ENCODE measurements around the gene SULT1C2. TPM values are rescaled to one million over a fixed set of nuclear protein-coding genes. Genes with fewer than 3 reads are reported as not detected.

SULT1C2 gene
- total and polyA plus RNA-seq, 3 donors from 2014 or later = 0.43 to 1.3 TPM; not detected in 1

DNA sequence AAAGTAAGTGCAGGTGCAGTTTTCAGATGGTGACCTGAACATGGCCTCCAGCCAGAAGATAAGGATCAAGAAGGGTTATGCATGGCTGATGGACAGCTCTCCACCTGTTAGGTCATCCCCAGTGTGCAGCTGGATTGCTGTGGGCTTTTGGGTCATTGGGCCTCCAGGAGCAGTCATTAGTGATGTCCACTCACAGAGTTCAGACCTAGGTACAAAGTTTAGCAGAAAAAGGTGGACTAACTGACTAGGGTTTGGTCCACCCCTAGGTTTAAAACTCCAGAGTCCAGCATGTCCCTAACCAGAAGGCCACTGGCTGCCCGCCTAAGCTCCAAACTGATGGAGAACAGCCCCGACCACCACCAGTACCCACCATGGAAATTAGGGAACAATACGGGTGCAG is 18.3 kb upstream of the SULT1C2 start:
- H3K27ac ChIP-seq = no peak overlapping the region
- DNase-seq = no peak
- no peak for TF ChIP-seq POLR2A (IDR thresholded peaks at IDR 0.05)
- TF ChIP-seq, protein P1, sequence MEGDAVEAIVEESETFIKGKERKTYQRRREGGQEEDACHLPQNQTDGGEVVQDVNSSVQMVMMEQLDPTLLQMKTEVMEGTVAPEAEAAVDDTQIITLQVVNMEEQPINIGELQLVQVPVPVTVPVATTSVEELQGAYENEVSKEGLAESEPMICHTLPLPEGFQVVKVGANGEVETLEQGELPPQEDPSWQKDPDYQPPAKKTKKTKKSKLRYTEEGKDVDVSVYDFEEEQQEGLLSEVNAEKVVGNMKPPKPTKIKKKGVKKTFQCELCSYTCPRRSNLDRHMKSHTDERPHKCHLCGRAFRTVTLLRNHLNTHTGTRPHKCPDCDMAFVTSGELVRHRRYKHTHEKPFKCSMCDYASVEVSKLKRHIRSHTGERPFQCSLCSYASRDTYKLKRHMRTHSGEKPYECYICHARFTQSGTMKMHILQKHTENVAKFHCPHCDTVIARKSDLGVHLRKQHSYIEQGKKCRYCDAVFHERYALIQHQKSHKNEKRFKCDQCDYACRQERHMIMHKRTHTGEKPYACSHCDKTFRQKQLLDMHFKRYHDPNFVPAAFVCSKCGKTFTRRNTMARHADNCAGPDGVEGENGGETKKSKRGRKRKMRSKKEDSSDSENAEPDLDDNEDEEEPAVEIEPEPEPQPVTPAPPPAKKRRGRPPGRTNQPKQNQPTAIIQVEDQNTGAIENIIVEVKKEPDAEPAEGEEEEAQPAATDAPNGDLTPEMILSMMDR (IDR thresholded peaks at IDR 0.05) = no peak
- H3K4me3 ChIP-seq = no peak overlapping the region
- no peaks in the 10 kb centered on the region for H3K36me3 ChIP-seq (ENCODE audit: low read depth, missing control alignments)
- H3K4me1 ChIP-seq = no peaks in the 10 kb centered on the region
- no peaks in the 10 kb centered on the region for H3K9me3 ChIP-seq
- no peaks in the 10 kb centered on the region for H3K27me3 ChIP-seq
- WGBS, 2 donors = 73 to 88% methylated on average over 3 of the region's 3 CpGs
- intact Hi-C loops (cut with DNase I; ENCODE audit: low total_unique reads) = no loop called here

DNA sequence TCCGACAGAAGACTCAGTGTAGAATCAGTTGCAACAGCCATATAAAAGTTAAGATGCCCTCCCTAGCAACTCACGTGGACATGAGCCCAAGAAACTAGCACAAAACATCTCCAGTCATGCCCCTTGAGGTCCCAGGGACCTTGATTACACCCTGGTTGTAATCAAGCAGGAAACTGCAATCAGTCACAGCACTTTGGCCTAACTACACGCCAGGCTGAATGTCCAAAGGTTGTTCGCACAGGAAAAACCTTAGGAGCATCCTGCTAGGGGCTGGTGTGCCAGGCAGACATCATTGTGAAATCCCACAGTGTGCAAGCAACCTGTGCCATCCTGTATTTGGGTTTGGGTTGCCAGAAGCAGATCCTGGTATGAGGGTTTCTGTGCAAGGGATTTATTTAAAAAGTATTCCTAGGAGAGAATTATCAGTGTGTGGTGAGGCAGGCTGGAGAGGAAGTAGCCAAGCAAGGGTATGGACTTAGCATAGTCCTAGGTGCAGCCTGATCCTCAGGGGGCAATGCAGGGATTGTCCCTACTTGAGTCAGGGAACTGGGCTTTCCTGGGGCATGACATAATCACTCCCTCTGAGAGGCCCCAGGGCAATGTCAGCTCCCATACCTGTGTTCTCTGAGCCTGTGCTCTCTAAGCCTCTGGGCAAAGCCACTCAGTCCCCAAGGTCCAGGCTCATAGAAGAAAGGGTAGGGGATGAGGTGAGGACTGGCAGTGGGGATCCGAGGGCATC is 17.8 kb upstream of the SULT1C2 start:
- Histone ChIP-seq H3K27me3 (no peaks in the 10 kb centered on the region), H3K9me3 (no peaks in the 10 kb centered on the region), H3K27ac (no peak overlapping the region), H3K4me1 (no peaks in the 10 kb centered on the region), H3K36me3 (ENCODE audit: low read depth, missing control alignments) (no peaks in the 10 kb centered on the region), H3K4me3 (no peak overlapping the region)
- intact Hi-C loops (cut with DNase I; ENCODE audit: low total_unique reads) = no loop called here
- no peak for DNase-seq
- WGBS, 2 donors = 84 to 92% methylated on average over 3 to 5 of the region's 5 CpGs
- TF ChIP-seq, protein P1 (IDR thresholded peaks at IDR 0.05) = no peak
- TF ChIP-seq POLR2A (IDR thresholded peaks at IDR 0.05) = no peak

DNA sequence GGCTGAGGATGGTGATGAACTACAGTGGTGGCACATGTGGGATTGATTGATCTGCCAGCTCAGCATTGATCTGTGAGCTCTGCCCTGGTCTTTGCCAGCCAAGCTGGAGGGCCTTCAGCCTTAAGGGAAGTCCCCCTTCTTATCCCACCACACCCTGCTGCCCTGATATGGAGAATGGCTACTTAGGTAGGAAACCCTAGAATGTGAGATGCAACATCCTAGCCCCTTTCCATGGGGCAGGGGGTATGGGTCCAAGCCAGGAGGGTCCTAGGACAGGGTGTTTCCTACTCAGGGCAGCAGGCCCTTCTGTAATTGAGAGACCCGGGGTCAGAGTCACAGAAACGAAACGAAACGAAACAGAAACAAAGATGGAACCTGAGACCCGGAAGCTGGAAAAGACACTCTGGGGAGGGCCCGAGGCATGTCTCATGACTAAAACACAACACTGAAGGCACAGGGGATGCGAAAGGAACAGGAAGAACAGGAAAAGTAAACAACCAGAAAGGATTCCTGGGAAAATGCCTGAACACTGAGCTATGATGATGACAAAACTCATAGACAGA is 16.9 kb upstream of the SULT1C2 start:
- 49 to 64% methylated on average over 7 of the region's 7 CpGs for WGBS, 2 donors

DNA sequence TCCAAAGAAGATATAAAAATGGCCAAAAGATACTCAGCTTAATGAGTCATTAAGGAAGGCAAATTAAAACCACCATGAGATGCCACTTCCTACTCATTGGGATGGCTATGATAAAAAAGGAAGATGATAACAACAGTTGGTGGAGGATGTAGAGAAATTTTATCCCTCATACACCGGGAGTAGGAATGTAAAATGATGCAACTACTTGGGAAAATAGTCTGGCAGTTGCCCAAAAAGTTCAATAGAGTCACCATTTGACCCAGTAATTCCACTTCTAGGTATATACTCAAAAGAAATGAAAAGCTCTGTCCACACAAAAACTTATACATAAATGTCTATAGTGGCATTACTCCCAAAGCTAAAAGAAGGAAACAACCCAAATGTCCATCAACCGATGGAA is 10.1 kb upstream of the SULT1C2 start:
- DNase-seq = no peak
- H3K4me3 ChIP-seq = no peak overlapping the region
- WGBS, 2 donors = 78 to 80% methylated on average over 2 of the region's 2 CpGs
- no peak overlapping the region for H3K27ac ChIP-seq
- H3K27me3 ChIP-seq = no peaks in the 10 kb centered on the region
- TF ChIP-seq POLR2A (IDR thresholded peaks at IDR 0.05) = no peak
- TF ChIP-seq, protein P1 (IDR thresholded peaks at IDR 0.05) = no peak
- H3K9me3 ChIP-seq = no peaks in the 10 kb centered on the region
- intact Hi-C loops (cut with DNase I; ENCODE audit: low total_unique reads) = no loop called here
- H3K4me1 ChIP-seq = no peaks in the 10 kb centered on the region
- H3K36me3 ChIP-seq (ENCODE audit: low read depth, missing control alignments) = no peaks in the 10 kb centered on the region

More for the DNA sequence above, 16.9 kb upstream of the SULT1C2 start:
- DNase-seq = peak; percentile 19
- Histone ChIP-seq H3K36me3 (ENCODE audit: low read depth, missing control alignments) (no peaks in the 10 kb centered on the region), H3K4me3 (no peak overlapping the region), H3K9me3 (no peaks in the 10 kb centered on the region), H3K27ac (no peak overlapping the region), H3K27me3 (no peaks in the 10 kb centered on the region), H3K4me1 (no peaks in the 10 kb centered on the region)
- TF ChIP-seq, protein P1 (IDR thresholded peaks at IDR 0.05) = no peak
- TF ChIP-seq POLR2A (IDR thresholded peaks at IDR 0.05) = no peak
- intact Hi-C loops (cut with DNase I; ENCODE audit: low total_unique reads) = no loop called here
